PC-9 (cell line): Measurements from ENCODE around the gene TPM3. TPM values are rescaled to one million over a fixed set of nuclear protein-coding genes. Genes with fewer than 3 reads are reported as not detected.

ENCODE experiments used
- BruUV-seq: library from RNA; stranded (reverse); fragments of 400-500 nt; replicated peaks from 2 replicates; lab custom pipeline; 2021; lab: Mats Ljungman, UMichigan
- CTCF ChIA-PET: fragments of 300-600 bp; sonication (Branson Sonifier 250); formaldehyde crosslinking; loops from one replicate; lab custom pipeline; 2022; ENCODE audit warnings: antibody characterized with exemption; lab: Charles Lee
- POLR2A ChIA-PET: fragments of 300-600 bp; sonication (Branson Sonifier 250); formaldehyde crosslinking; loops from one replicate; lab custom pipeline; 2022; ENCODE audit warnings: antibody characterized with exemption; ENCODE audit not compliant: unreplicated experiment; lab: Charles Lee
- DNase-seq, 2 experiments: peaks; one replicate each; pipeline versions ENCODE4 v3.0.0 to v3.0.0-alpha.2; 2015 to 2022; ENCODE audit warnings: mixed read lengths in 1 of 2
- H2AFZ ChIP-seq: fragments of 200-600 bp; sonication (generic); 2 replicates; pipeline ENCODE4 v1.8.1; 2017; ENCODE audit warnings: antibody characterized with exemption
- H3F3A ChIP-seq: fragments of 200-600 bp; sonication (generic); 2 replicates; pipeline ENCODE4 v1.8.1; 2017; ENCODE audit warnings: antibody characterized with exemption, mild to moderate bottlenecking, low read depth; ENCODE audit not compliant: insufficient read depth
- H3K27ac ChIP-seq: fragments of 200-600 bp; sonication (generic); 2 replicates; pipeline ENCODE4 v1.6.1; 2016; ENCODE audit warnings: mixed run types
- H3K27me3 ChIP-seq: fragments of 200-600 bp; sonication (generic); 2 replicates; pipeline ENCODE4 v1.6.1; 2016; ENCODE audit warnings: low read depth, mixed run types; ENCODE audit not compliant: insufficient read depth
- H3K36me3 ChIP-seq: fragments of 200-600 bp; sonication (generic); 2 replicates; pipeline ENCODE4 v1.6.1; 2016; ENCODE audit warnings: low read depth, mixed run types
- H3K4me1 ChIP-seq: fragments of 200-600 bp; sonication (generic); replicated peaks from 2 replicates; pipeline ENCODE4 v1.6.1; 2016; ENCODE audit warnings: mixed run types; ENCODE audit not compliant: insufficient read depth
- H3K4me2 ChIP-seq: fragments of 200-600 bp; sonication (generic); 2 replicates; pipeline ENCODE4 v1.6.1; 2017; ENCODE audit warnings: mixed run types
- H3K4me3 ChIP-seq: fragments of 200-600 bp; sonication (generic); 2 replicates; pipeline ENCODE4 v1.6.1; 2016; ENCODE audit warnings: mixed run types
- H3K79me2 ChIP-seq: fragments of 200-600 bp; sonication (generic); 2 replicates; pipeline ENCODE4 v1.6.1; 2017; ENCODE audit warnings: low read depth, mixed run types
- H3K9me2 ChIP-seq: fragments of 200-600 bp; sonication (generic); 2 replicates; pipeline ENCODE4 v1.8.1; 2017; ENCODE audit warnings: mild to moderate bottlenecking; ENCODE audit not compliant: insufficient read depth
- H3K9me3 ChIP-seq: fragments of 200-600 bp; sonication (generic); 2 replicates; pipeline ENCODE4 v1.8.1; 2016; ENCODE audit warnings: low read depth; ENCODE audit not compliant: insufficient read depth
- H4K20me1 ChIP-seq: fragments of 200-600 bp; sonication (generic); 2 replicates; pipeline ENCODE4 v1.8.1; 2017; ENCODE audit not compliant: insufficient read depth
- CTCF ChIP-seq: fragments of 200-600 bp; sonication (generic); conservative IDR thresholded peaks from 2 replicates; pipeline ENCODE4 v1.6.1; 2017; ENCODE audit warnings: mixed run types, antibody characterized with exemption, mild to moderate bottlenecking, moderate library complexity
- EZH2 ChIP-seq: fragments of 200-600 bp; sonication (generic); IDR thresholded peaks from 2 replicates; pipeline ENCODE4 v1.8.0; 2017; ENCODE audit warnings: antibody characterized with exemption, low read depth
- intact Hi-C: fragments of 100-400 bp; cut with micrococcal nuclease; formaldehyde crosslinking; loops from one replicate; pipeline ENCODE4 v1.10.0; 2022; ENCODE audit not compliant: unreplicated experiment
- total RNA-seq: library from RNA; stranded (reverse); gene quantifications from 2 replicates; pipeline ENCODE4 v1.2.3, GENCODE V29; 2021

The TPM3 gene
- total RNA-seq, 1 experiment from 2014 or later = 491 TPM

DNA sequence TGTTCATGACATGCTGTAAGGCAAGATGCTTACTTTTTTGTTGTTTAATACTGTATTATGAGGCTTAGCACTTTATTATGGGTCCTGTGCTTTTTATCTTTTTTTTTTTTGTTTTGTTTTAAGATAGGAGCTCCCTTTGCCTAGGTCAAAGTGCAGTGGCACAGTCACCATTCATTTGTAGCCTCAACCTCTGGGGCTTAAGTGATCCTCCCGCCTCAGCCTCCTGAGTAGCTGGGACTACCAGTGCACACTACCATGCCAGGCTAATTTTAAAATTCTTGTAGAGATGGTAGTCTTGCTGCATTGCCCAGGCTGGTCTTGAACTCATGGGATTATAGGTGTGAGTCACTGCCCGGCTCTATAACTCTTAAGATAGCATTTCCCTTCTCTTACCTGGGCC lies 33.5 kb upstream of the TPM3 start:
- intact Hi-C loops = no loop called here
- Histone ChIP-seq H3K27ac (no peak overlapping the region), H3K36me3 (peaks cover 67% of the 10 kb centered on the region), H3K79me2 (peaks cover 84% of the 10 kb centered on the region), H3K9me2 (no peaks in the 10 kb centered on the region), H3K27me3 (no peaks in the 10 kb centered on the region), H3K4me1 (peaks cover 14% of the 10 kb centered on the region), H3K4me2 (no peak overlapping the region), H3K4me3 (no peak overlapping the region), H4K20me1 (peaks cover 72% of the 10 kb centered on the region), H2AFZ (no peak overlapping the region), H3K9me3 (no peaks in the 10 kb centered on the region), H3F3A (no peaks in the 10 kb centered on the region)
- POLR2A ChIA-PET = no interaction called here
- CTCF ChIA-PET = no interaction called here
- no TSS peak for BruUV-seq
- no peak for DNase-seq
- TF ChIP-seq CTCF = no peak
- no peak for TF ChIP-seq EZH2

GRCh38 chr1:154223621-154224020 lies 31.7 kb upstream of the TPM3 start:
- POLR2A ChIA-PET = no interaction called here
- H3K4me2 ChIP-seq = peak overlapping the region; percentile 91

DNA sequence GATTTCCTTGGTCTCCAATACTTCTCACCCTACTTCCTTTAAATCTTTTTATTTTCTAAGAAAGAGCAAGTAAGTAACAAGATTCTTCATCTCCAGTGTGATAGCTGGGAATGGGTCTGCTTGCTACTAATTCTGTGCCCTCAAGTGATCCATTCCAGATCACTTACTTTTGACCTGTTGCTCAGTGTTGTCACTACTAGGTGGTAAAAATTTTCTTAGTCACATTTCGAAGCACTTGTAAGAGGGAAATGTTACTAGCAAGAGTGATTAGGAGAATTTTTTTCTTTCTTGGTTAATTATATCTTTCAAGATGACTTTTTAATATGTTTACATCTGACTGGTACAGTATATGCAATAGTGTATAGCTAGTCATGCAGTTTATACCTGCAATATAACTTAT lies 31.0 kb upstream of the TPM3 start:
- peaks cover 94% of the 10 kb centered on the region for H3K79me2 ChIP-seq
- peaks cover 58% of the 10 kb centered on the region for H3K36me3 ChIP-seq
- peaks cover 7% of the 10 kb centered on the region; the same call in 1 of the 2 replicates for H3F3A ChIP-seq
- peak overlapping the region; percentile 99; the same call in 1 of the 2 replicates for H3K4me3 ChIP-seq
- no peaks in the 10 kb centered on the region for H3K9me3 ChIP-seq
- no peak for TF ChIP-seq CTCF
- no peak for TF ChIP-seq EZH2
- BruUV-seq = no TSS peak
- ChIA-PET CTCF (interaction anchor here (0.6 kb wide), 1 partner anchor 49 kb away, joined by 14 read pairs; no protein-coding TSS in a partner anchor), POLR2A (no interaction called here)
- no peak overlapping the region for H2AFZ ChIP-seq
- intact Hi-C loops = no loop called here
- peaks cover 59% of the 10 kb centered on the region for H4K20me1 ChIP-seq
- H3K27me3 ChIP-seq = no peaks in the 10 kb centered on the region
- peak overlapping the region; percentile 91 for H3K4me2 ChIP-seq
- H3K27ac ChIP-seq = no peak overlapping the region
- H3K4me1 ChIP-seq = peaks cover 33% of the 10 kb centered on the region
- DNase-seq = no peak
- H3K9me2 ChIP-seq = no peaks in the 10 kb centered on the region

More at GRCh38 chr1:154223621-154224020, 31.7 kb upstream of the TPM3 start:
- CTCF ChIA-PET = no interaction called here
- intact Hi-C loops = no loop called here
- H3K27ac ChIP-seq = no peak overlapping the region
- TF ChIP-seq CTCF (no peak), EZH2 (no peak)
- no peaks in the 10 kb centered on the region for H3K9me2 ChIP-seq
- peaks cover 26% of the 10 kb centered on the region for H3K4me1 ChIP-seq
- H3F3A ChIP-seq = peaks cover under 1% of the 10 kb centered on the region; the same call in 1 of the 2 replicates
- peaks cover 58% of the 10 kb centered on the region for H3K36me3 ChIP-seq
- no TSS peak for BruUV-seq
- no peaks in the 10 kb centered on the region for H3K9me3 ChIP-seq
- H3K4me3 ChIP-seq = no peak overlapping the region
- peaks cover 66% of the 10 kb centered on the region for H4K20me1 ChIP-seq
- no peaks in the 10 kb centered on the region for H3K27me3 ChIP-seq
- peaks cover 91% of the 10 kb centered on the region for H3K79me2 ChIP-seq
- no peak overlapping the region for H2AFZ ChIP-seq
- no peak for DNase-seq
